Progenitor cell of endocrine pancreas (in vitro differentiated cells): ENCODE measurements around the gene PADI4. TPM values are rescaled to one million over a fixed set of nuclear protein-coding genes. Genes with fewer than 3 reads are reported as not detected.

Experiments
- DNase-seq: peaks from one replicate; pipeline ENCODE4 v3.0.0; 2021; ENCODE audit warnings: low spot score; ENCODE audit not compliant: unreplicated experiment
- H3K27ac Mint-ChIP-seq: 2 replicates; pipeline ENCODE4 v1.8.0; 2021; ENCODE audit warnings: mild to moderate bottlenecking, moderate library complexity, mixed read lengths
- H3K27me3 Mint-ChIP-seq: 2 replicates; pipeline ENCODE4 v1.8.0; 2021; ENCODE audit warnings: mixed read lengths
- H3K36me3 Mint-ChIP-seq: 2 replicates; pipeline ENCODE4 v1.8.0; 2022; ENCODE audit warnings: mixed read lengths; ENCODE audit not compliant: insufficient read depth
- H3K4me1 Mint-ChIP-seq: 2 replicates; pipeline ENCODE4 v1.8.0; 2021; ENCODE audit warnings: low read depth, mixed read lengths
- H3K4me3 Mint-ChIP-seq: 2 replicates; pipeline ENCODE4 v1.8.0; 2021; ENCODE audit warnings: low read depth, mild to moderate bottlenecking, moderate library complexity, mixed read lengths
- H3K9me3 Mint-ChIP-seq: 2 replicates; pipeline ENCODE4 v1.8.0; 2021; ENCODE audit warnings: low read depth, mixed read lengths
- CTCF ChIP-seq: fragments of 200-600 bp; sonication (generic); IDR thresholded peaks from one replicate; pipeline ENCODE4 v1.5.0; 2021; ENCODE audit warnings: antibody characterized with exemption, mild to moderate bottlenecking; ENCODE audit not compliant: unreplicated experiment
- total RNA-seq: library from RNA; stranded (reverse); gene quantifications from 2 replicates; pipeline ENCODE4 v1.2.1, GENCODE V29; 2021

The PADI4 gene
- total RNA-seq, 1 donor from 2014 or later, result not detected

- no peak for TF ChIP-seq CTCF
- H3K4me3 Mint-ChIP-seq, result no peak overlapping the region
These were observed 44.1 kb upstream of the PADI4 start for GRCh38 chr1:17263936-17264335.

GRCh38 chr1:17264470-17264869 lies 43.5 kb upstream of the PADI4 start:
- no peak overlapping the region for H3K4me3 Mint-ChIP-seq

More at GRCh38 chr1:17263936-17264335, 44.1 kb upstream of the PADI4 start:
- no peaks in the 10 kb centered on the region for H3K4me1 Mint-ChIP-seq
- H3K27me3 Mint-ChIP-seq, result no peaks in the 10 kb centered on the region
- DNase-seq, result no peak
- no peak overlapping the region for H3K27ac Mint-ChIP-seq
- H3K36me3 Mint-ChIP-seq, result no peaks in the 10 kb centered on the region
- H3K9me3 Mint-ChIP-seq, result peaks cover 8% of the 10 kb centered on the region

GRCh38 chr1:17265162-17265561 lies 42.8 kb upstream of the PADI4 start:
- DNase-seq, result no peak
- H3K27me3 Mint-ChIP-seq, result no peaks in the 10 kb centered on the region
- H3K9me3 Mint-ChIP-seq, result peaks cover 8% of the 10 kb centered on the region
- no peak overlapping the region for H3K4me3 Mint-ChIP-seq
- H3K4me1 Mint-ChIP-seq, result no peaks in the 10 kb centered on the region
- H3K27ac Mint-ChIP-seq, result no peak overlapping the region
- no peaks in the 10 kb centered on the region for H3K36me3 Mint-ChIP-seq
- no peak for TF ChIP-seq CTCF

More at GRCh38 chr1:17264470-17264869, 43.5 kb upstream of the PADI4 start:
- H3K27me3 Mint-ChIP-seq, result no peaks in the 10 kb centered on the region
- H3K9me3 Mint-ChIP-seq, result peaks cover 8% of the 10 kb centered on the region
- DNase-seq, result no peak
- no peaks in the 10 kb centered on the region for H3K4me1 Mint-ChIP-seq
- no peak overlapping the region for H3K27ac Mint-ChIP-seq
- TF ChIP-seq CTCF, result no peak
- no peaks in the 10 kb centered on the region for H3K36me3 Mint-ChIP-seq

GRCh38 chr1:17265950-17266349 lies 42.0 kb upstream of the PADI4 start:
- DNase-seq, result no peak
- Mint-ChIP-seq H3K27ac (no peak overlapping the region), H3K9me3 (peaks cover 8% of the 10 kb centered on the region), H3K4me3 (no peak overlapping the region), H3K4me1 (no peaks in the 10 kb centered on the region), H3K27me3 (no peaks in the 10 kb centered on the region), H3K36me3 (no peaks in the 10 kb centered on the region)
- no peak for TF ChIP-seq CTCF

GRCh38 chr1:17270891-17271765 lies 36.9 kb upstream of the PADI4 start:
- Mint-ChIP-seq H3K4me1 (no peaks in the 10 kb centered on the region), H3K4me3 (no peak overlapping the region), H3K27ac (peak overlapping the region; percentile 59), H3K36me3 (no peaks in the 10 kb centered on the region), H3K9me3 (no peaks in the 10 kb centered on the region), H3K27me3 (peaks cover 4% of the 10 kb centered on the region)
- no peak for TF ChIP-seq CTCF
- DNase-seq, result no peak
